HepG2 (cell line): ENCODE measurements around the gene ATG13. TPM values are rescaled to one million over a fixed set of nuclear protein-coding genes. Genes with fewer than 3 reads are reported as not detected.
"Not testable (repeated sequence)": the region's sequence is repeated elsewhere in the genome, so short reads cannot be mapped to it uniquely, and the experiment has no call there.

Source experiments
- ATAC-seq: fragments of 200-7000 bp; cut with Tn5 transposase; 3 replicates; pipeline ENCODE4 v1.9.1; 2020; ENCODE audit warnings: mild to moderate bottlenecking, moderate library complexity
- BruUV-seq: library from RNA; stranded (reverse); fragments of 400-500 nt; replicated peaks from 2 replicates; lab custom pipeline; 2021; lab: Mats Ljungman, UMichigan
- CTCF ChIA-PET: fragments of 300-600 bp; formaldehyde crosslinking; extraction: SDS; loops from one replicate; lab custom pipeline; 2021; ENCODE audit warnings: low total read pairs, inconsistent platforms, low intra/inter-chr PET ratio; lab: Yijun Ruan, JAX
- POLR2A ChIA-PET: fragments of 350-600 bp; sonication (Branson Sonifier 250); formaldehyde crosslinking; loops from one replicate; lab custom pipeline; 2020; ENCODE audit warnings: antibody characterized with exemption, inconsistent platforms; lab: Yijun Ruan, JAX
- DNase-seq: peaks from one replicate; pipeline ENCODE4 v3.0.0-alpha.2; 2015; ENCODE audit warnings: low spot score
- FAIRE-seq: peaks from 3 replicates; lab custom pipeline; 2011; peaks lifted over from hg19 to GRCh38; lab: Jason Lieb, UNC
- H2AFZ ChIP-seq: one replicate; pipeline ENCODE4 v1.6.1; 2011; ENCODE audit warnings: low read length, inconsistent platforms
- H3K27ac ChIP-seq: fragments of 300-600 bp; 3 replicates; pipeline ENCODE4 v1.8.0; 2011; ENCODE audit warnings: mixed run types, mild to moderate bottlenecking, mixed read lengths, low read length, inconsistent platforms; ENCODE audit not compliant: insufficient read depth; ENCODE audit errors: extremely low read length
- H3K27me3 ChIP-seq, 2 experiments: fragments of 200-600 bp in 1 of 2; 2 replicates in 1 of 2; 3 replicates in 1 of 2; pipeline versions ENCODE4 v1.6.0 to v1.8.0; 2011; ENCODE audit warnings: low read length in 2 of 2, mild to moderate bottlenecking in 2 of 2, moderate library complexity in 2 of 2, inconsistent platforms in 1 of 2; ENCODE audit not compliant: insufficient read depth in 2 of 2, control insufficient read depth in 1 of 2
- H3K36me3 ChIP-seq, 2 experiments: fragments of 200-600 bp in 1 of 2; replicated peaks in 1 of 2; 2 replicates in 1 of 2; 3 replicates in 1 of 2; pipeline versions ENCODE4 v1.5.1 to v1.8.0; 2011; ENCODE audit warnings: low read length in 2 of 2, inconsistent platforms in 1 of 2; ENCODE audit not compliant: insufficient read depth in 2 of 2, control insufficient read depth in 1 of 2
- H3K4me1 ChIP-seq: 2 replicates; pipeline ENCODE4 v1.5.1; 2012; ENCODE audit warnings: low read length, inconsistent platforms; ENCODE audit not compliant: insufficient read depth
- H3K4me2 ChIP-seq: 2 replicates; pipeline ENCODE4 v1.6.0; 2011; ENCODE audit warnings: low read depth, low read length, inconsistent platforms
- H3K4me3 ChIP-seq, 3 experiments: fragments of 200-600 bp in 1 of 3; sonication (generic), shearing (Covaris generic) in 1 of 3; replicated peaks in 1 of 3; 2 replicates each; pipeline ENCODE4 v1.5.1; 2011 to 2016; ENCODE audit warnings: low read length in 3 of 3, inconsistent platforms in 2 of 3, low read depth in 2 of 3, mild to moderate bottlenecking in 2 of 3, control low read depth in 1 of 3, mixed read lengths in 1 of 3; ENCODE audit not compliant: insufficient read depth in 1 of 3
- H3K79me2 ChIP-seq: one replicate; pipeline ENCODE4 v1.6.1; 2011; ENCODE audit warnings: low read length, inconsistent platforms; ENCODE audit not compliant: insufficient read depth
- H3K9ac ChIP-seq: 2 replicates; pipeline ENCODE4 v1.6.0; 2011; ENCODE audit warnings: mild to moderate bottlenecking, low read depth, low read length, inconsistent platforms; ENCODE audit not compliant: insufficient read depth
- H3K9me3 ChIP-seq: 2 replicates; pipeline ENCODE4 v1.5.1; 2012; ENCODE audit warnings: mild to moderate bottlenecking, low read length
- H4K20me1 ChIP-seq: 2 replicates; pipeline ENCODE4 v1.6.0; 2011; ENCODE audit warnings: inconsistent platforms, mild to moderate bottlenecking, low read length, moderate library complexity; ENCODE audit not compliant: insufficient read depth
- HMG20A ChIP-seq: IDR thresholded peaks from 2 replicates; pipeline ENCODE4 v1.6.1; 2016; ENCODE audit warnings: borderline replicate concordance
- KDM2A ChIP-seq: sonication (generic); formaldehyde crosslinking; IDR thresholded peaks from 2 replicates; pipeline ENCODE4 v1.4.0; 2020; ENCODE audit warnings: low read depth, missing genetic modification reagents, borderline replicate concordance
- NFYB ChIP-seq: sonication (generic); formaldehyde crosslinking; IDR thresholded peaks from 2 replicates; pipeline ENCODE4 v1.4.0; 2020; ENCODE audit warnings: missing genetic modification reagents
- U2AF1 ChIP-seq: fragments of 200-400 bp; formaldehyde crosslinking; optimal IDR thresholded peaks from 2 replicates; pipeline ENCODE3; 2017; ENCODE audit warnings: mild to moderate bottlenecking, low read depth, low read length
- ZSCAN21 ChIP-seq: sonication (generic); formaldehyde crosslinking; IDR thresholded peaks from 2 replicates; pipeline ENCODE4 v1.8.0; 2022; ENCODE audit warnings: mild to moderate bottlenecking, missing genetic modification reagents, moderate library complexity, borderline replicate concordance
- WGBS: methylation state at CpG from one replicate; pipeline ENCODE4 v1.1.6; 2017; ENCODE audit warnings: low lambda C conversion rate; 5-methylcytosine and 5-hydroxymethylcytosine counted together
- in situ Hi-C: cut with HindIII; loops from 2 replicates; pipeline ENCODE4 v1.10.0; 2017; ENCODE audit warnings: low pct_unique_long_range_greater_than_20kb; ENCODE audit not compliant: extremely low pct_ligation_motif_present
- intact Hi-C: fragments of 100-400 bp; cut with micrococcal nuclease; formaldehyde crosslinking; loops from one replicate; pipeline ENCODE4 v1.10.0; 2022; ENCODE audit not compliant: unreplicated experiment
- polyA plus RNA-seq, 8 experiments: library from polyadenylated mRNA; depleted of rRNA in 3 of 8; stranded (reverse) in 7 of 8; unstranded in 1 of 8; fragments of >200 nt; fragmentation: Illumina TruSeq in 4 of 8; extraction: Trizol in 4 of 8; gene quantifications; 2 replicates each; pipeline versions ENCODE4 v1.2.1 to v1.2.3, GENCODE V29; 2011 to 2016; ENCODE audit warnings: low read depth in 4 of 8, missing spikeins in 1 of 8, mixed read lengths in 1 of 8; ENCODE audit not compliant: insufficient read depth in 1 of 8
- total RNA-seq, 5 experiments: library from RNA; depleted of rRNA; stranded (reverse); fragments of >200 nt; fragmentation: Illumina TruSeq; extraction: Trizol; gene quantifications; 2 replicates each; pipeline ENCODE4 v1.2.3, GENCODE V29; 2016; ENCODE audit warnings: low read depth in 1 of 5

Gene ATG13
- total and polyA plus RNA-seq, 2 of the 13 experiments (the other 11 are each of a cell fraction or from before 2014, with no cell fraction given) = 55.0 to 77.3 TPM

DNA sequence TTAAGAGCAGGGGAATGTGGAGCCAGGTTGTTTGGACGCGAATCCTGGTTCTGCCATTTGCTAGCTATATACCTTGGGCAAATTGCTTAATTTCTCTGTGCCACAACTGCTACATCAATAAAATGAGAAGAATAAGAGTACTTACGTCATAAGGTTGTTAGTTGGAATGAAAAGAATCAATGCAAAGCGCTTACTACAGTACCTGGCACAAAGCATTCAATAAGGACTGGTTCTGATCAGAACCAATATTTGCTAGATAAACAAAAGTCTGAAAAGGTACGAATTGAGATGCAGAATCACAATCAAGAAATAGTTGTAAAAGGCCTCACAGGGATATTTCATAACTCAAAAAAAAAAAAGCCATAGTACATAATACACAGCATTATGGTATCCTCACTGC is 34.8 kb upstream of the ATG13 start:
- POLR2A ChIA-PET = no interaction called here
- Histone ChIP-seq H3K36me3 (peaks cover 2 to 9% of the 10 kb centered on the region in 2 experiments; a peak in 2 of 5 replicates), H3K9ac (no peak overlapping the region), H3K4me3 (no peak overlapping the region), H4K20me1 (peaks cover 53% of the 10 kb centered on the region), H3K27me3 (no peaks in the 10 kb centered on the region), H2AFZ (no peak overlapping the region), H3K9me3 (no peaks in the 10 kb centered on the region), H3K27ac (no peak overlapping the region), H3K4me1 (peaks cover 62% of the 10 kb centered on the region), H3K4me2 (no peak overlapping the region), H3K79me2 (peaks cover 67% of the 10 kb centered on the region)
- FAIRE-seq (no peak), DNase-seq (no peak), ATAC-seq (no peak)
- 86% methylated on average over 5 of the region's 5 CpGs for WGBS
- CTCF ChIA-PET = no interaction called here
- TF ChIP-seq NFYB (CRISPR knock-in tag) (no peak), U2AF1 (no peak), ZSCAN21 (no peak), KDM2A (CRISPR knock-in tag) (no peak), HMG20A (CRISPR knock-in tag) (no peak)
- in situ Hi-C loops (no loop called here), intact Hi-C loops (no loop called here)
- no TSS peak for BruUV-seq

DNA sequence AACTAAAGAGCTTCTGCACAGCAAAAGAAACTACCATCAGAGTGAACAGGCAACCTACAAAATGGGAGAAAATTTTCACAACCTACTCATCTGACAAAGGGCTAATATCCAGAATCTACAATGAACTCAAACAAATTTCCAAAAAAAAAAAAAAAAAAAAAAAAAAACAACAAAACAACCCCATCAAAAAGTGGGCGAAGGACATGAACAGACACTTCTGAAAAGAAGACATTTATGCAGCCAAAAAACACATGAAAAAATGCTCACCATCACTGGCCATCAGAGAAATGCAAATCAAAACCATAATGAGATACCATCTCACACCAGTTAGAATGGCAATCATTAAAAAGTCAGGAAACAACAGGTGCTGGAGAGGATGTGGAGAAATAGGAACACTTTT is 33.8 kb upstream of the ATG13 start:
- intact Hi-C loops, DNase-seq, ATAC-seq, POLR2A ChIA-PET, H3K4me2 ChIP-seq, H3K27me3 ChIP-seq, H2AFZ ChIP-seq, H3K27ac ChIP-seq, H3K9ac ChIP-seq, CTCF ChIA-PET, in situ Hi-C loops, FAIRE-seq, H3K36me3 ChIP-seq, H3K9me3 ChIP-seq, BruUV-seq, H3K4me3 ChIP-seq: not testable (repeated sequence)
- WGBS = 100% methylated on average over 1 of the region's 1 CpG
- Histone ChIP-seq H4K20me1 (peaks cover 44% of the 10 kb centered on the region), H3K79me2 (peaks cover 69% of the 10 kb centered on the region), H3K4me1 (peaks cover 62% of the 10 kb centered on the region)
